Measurements from ENCODE around the gene PCDHGC4. TPM values are rescaled to one million over a fixed set of nuclear protein-coding genes. Genes with fewer than 3 reads are reported as not detected.
A peak's percentile ranks its signal among the peaks of the same experiment; 100 is the strongest.

Gene PCDHGC4
- total and polyA plus RNA-seq, 2 of the 13 experiments (the other 11 are each of a cell fraction or from before 2014, with no cell fraction given): 0.07 TPM; not detected in 1

GRCh38 chr5:141524604-141525597 lies 40.1 kb downstream of the PCDHGC4 start (continued):
- TF ChIP-seq UBTF (CRISPR knock-in tag; IDR thresholded peaks at IDR 0.05) (0 out of 2 replicates have a peak, but pooled peaks have one; percentile 20), SMC3 (IDR thresholded peaks at IDR 0.05; ENCODE audit: low read length) (peak; percentile 95), ISL2 (CRISPR knock-in tag; IDR thresholded peaks at IDR 0.05) (no peak), CAMTA2 (CRISPR knock-in tag; IDR thresholded peaks at IDR 0.05; ENCODE audit: borderline replicate concordance) (no peak), ZBTB39 (CRISPR knock-in tag; IDR thresholded peaks at IDR 0.05) (no peak), PHF5A (CRISPR knock-in tag; IDR thresholded peaks at IDR 0.05; ENCODE audit: low read depth, unreplicated experiment) (no peak), IRF2 (CRISPR knock-in tag; IDR thresholded peaks at IDR 0.05) (peak; percentile 72; the same call in 1 of the 2 replicates), ZNF839 (CRISPR knock-in tag; IDR thresholded peaks at IDR 0.05; ENCODE audit: borderline replicate concordance) (no peak), PAF1 (CRISPR knock-in tag; IDR thresholded peaks at IDR 0.05) (no peak), GZF1 (CRISPR knock-in tag; IDR thresholded peaks at IDR 0.05) (no peak), ZNF10 (CRISPR knock-in tag; IDR thresholded peaks at IDR 0.05; ENCODE audit: borderline replicate concordance, low read depth) (no peak), HNRNPK (IDR thresholded peaks at IDR 0.05; ENCODE audit: low read depth, low read length, poor library complexity, severe bottlenecking) (no peak), NCOA1 (CRISPR knock-in tag; IDR thresholded peaks at IDR 0.05) (no peak), SRSF4 (IDR thresholded peaks at IDR 0.05; ENCODE audit: low read depth, low read length, poor library complexity, severe bottlenecking) (no peak), ZMAT3 (CRISPR knock-in tag; conservative IDR thresholded peaks at IDR 0.05) (no peak), ZSCAN20 (CRISPR knock-in tag; IDR thresholded peaks at IDR 0.05; ENCODE audit: borderline replicate concordance) (no peak), ZNF788 (CRISPR knock-in tag; IDR thresholded peaks at IDR 0.05; ENCODE audit: borderline replicate concordance) (peak; percentile 61; the same call in 1 of the 2 replicates), THAP11 (CRISPR knock-in tag; IDR thresholded peaks at IDR 0.05) (peak; percentile 65), ZNF33B (CRISPR knock-in tag; IDR thresholded peaks at IDR 0.05) (no peak), SIN3A (IDR thresholded peaks at IDR 0.05; ENCODE audit: borderline replicate concordance, low read depth, low read length) (no peak), ARID5B (CRISPR knock-in tag; IDR thresholded peaks at IDR 0.05) (peak; percentile 57; the same call in 1 of the 2 replicates)

Data from HepG2 (cell line).